ENCODE measurements around the gene CLASRP. TPM values are rescaled to one million over a fixed set of nuclear protein-coding genes. Genes with fewer than 3 reads are reported as not detected.

Gene CLASRP, protein sequence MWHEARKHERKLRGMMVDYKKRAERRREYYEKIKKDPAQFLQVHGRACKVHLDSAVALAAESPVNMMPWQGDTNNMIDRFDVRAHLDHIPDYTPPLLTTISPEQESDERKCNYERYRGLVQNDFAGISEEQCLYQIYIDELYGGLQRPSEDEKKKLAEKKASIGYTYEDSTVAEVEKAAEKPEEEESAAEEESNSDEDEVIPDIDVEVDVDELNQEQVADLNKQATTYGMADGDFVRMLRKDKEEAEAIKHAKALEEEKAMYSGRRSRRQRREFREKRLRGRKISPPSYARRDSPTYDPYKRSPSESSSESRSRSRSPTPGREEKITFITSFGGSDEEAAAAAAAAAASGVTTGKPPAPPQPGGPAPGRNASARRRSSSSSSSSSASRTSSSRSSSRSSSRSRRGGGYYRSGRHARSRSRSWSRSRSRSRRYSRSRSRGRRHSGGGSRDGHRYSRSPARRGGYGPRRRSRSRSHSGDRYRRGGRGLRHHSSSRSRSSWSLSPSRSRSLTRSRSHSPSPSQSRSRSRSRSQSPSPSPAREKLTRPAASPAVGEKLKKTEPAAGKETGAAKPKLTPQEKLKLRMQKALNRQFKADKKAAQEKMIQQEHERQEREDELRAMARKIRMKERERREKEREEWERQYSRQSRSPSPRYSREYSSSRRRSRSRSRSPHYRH
- total RNA-seq (ENCODE audit: low replicate concordance), result 80.4 and 111 TPM in 2 replicates
- long read RNA-seq, result 0 reads

DNA sequence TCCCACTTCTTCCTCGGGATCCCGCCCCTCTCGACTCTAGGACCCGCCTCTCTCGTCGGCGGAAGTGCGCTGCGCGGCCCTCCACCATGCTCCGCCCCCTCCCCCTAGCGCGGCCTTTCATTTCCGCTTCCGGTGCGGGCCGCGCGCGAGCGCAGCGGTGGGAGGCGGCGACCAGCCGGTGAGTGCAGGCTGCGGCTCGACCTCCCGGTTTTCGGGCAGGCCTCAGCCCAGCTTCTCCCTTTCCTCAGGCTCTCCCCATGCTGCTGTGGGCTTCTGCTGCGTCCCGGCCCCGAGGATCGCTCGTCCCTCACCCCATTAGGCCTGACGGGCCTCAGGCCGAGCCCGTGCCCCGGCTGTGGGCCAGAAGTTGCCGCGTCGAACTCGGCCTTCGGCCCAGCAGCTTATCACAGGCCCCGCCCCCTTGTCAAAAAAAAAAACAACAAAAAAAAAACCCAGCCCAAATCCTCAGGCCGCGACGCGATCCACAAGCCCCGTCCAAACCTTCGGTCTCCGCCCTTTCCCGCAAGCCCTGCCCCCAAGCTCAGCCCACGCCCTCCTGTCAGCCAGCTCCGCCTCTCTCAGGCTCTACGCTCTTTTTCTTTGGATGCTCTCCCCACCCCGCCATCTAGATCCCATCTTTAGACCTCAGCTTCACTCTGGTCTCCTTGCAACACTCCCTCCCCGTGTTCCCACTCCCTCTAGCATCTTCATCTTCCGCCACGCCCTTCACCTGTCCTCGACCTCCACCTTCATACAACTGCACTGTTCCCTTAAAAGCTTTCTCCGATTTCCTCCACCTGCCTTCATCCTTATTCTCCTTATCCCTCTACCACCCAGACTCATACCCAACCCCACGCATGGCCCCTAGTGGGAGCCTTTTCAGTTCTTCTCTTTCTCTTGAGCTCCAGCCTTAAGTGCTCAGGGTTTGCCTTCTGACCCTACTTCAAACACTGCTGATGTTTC, at the start of gene CLASRP:
TSS of gene CLASRP (plus strand) at position 115 of the 963 bp plus-strand sequence. CDS start 1,168 bp downstream, outside the sequence.
- Mint-ChIP-seq H3K4me3 (peak within 1 kb of the TSS; percentile 97), H3K9me3 (no peaks in the 10 kb centered on the region), H3K27me3 (no peaks in the 10 kb centered on the region), H3K27ac (peak within 1 kb of the TSS; percentile 97), H3K4me1 (ENCODE audit: unreplicated experiment) (peaks cover 18% of the 10 kb centered on the region), H3K36me3 (peaks cover 14% of the 10 kb centered on the region)
- DNase-seq (ENCODE audit: extremely low spot score, unreplicated experiment), result peak; percentile 91
- no peak for TF ChIP-seq CTCF (conservative IDR thresholded peaks at IDR 0.05)

DNA sequence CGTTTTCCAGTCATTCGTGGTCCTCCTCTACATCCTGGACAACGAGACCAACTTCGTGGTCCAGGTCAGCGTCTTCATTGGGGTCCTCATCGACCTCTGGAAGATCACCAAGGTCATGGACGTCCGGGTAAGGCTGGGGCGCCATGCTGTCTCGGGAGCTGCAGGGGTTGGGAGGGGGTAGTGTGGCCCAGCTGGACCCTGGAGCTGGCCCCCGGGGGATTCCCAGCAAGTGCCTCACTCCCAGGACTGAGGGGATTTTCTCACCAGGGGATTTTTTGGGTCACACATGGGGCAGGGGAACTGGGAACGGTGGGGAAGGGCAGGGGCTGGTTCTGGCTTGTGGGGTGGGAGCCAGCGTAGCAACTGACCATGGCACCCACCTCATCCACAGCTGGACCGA, 48.4 kb upstream of the CLASRP start:
- H3K4me1 Mint-ChIP-seq (ENCODE audit: unreplicated experiment), result no peaks in the 10 kb centered on the region
- H3K9me3 Mint-ChIP-seq, result no peaks in the 10 kb centered on the region

GRCh38 chr19:44990966-44991365, 47.9 kb upstream of the CLASRP start:
- H3K27me3 Mint-ChIP-seq, result no peaks in the 10 kb centered on the region
- H3K4me3 Mint-ChIP-seq, result no peak overlapping the region
- no peak for TF ChIP-seq CTCF (conservative IDR thresholded peaks at IDR 0.05)
- no peaks in the 10 kb centered on the region for H3K9me3 Mint-ChIP-seq
- H3K27ac Mint-ChIP-seq, result no peak overlapping the region
- no peak for DNase-seq (ENCODE audit: extremely low spot score, unreplicated experiment)
- peaks cover 7% of the 10 kb centered on the region for H3K36me3 Mint-ChIP-seq
- no peaks in the 10 kb centered on the region for H3K4me1 Mint-ChIP-seq (ENCODE audit: unreplicated experiment)

More for the DNA sequence above, 48.4 kb upstream of the CLASRP start:
- peaks cover 7% of the 10 kb centered on the region for H3K36me3 Mint-ChIP-seq
- no peaks in the 10 kb centered on the region for H3K27me3 Mint-ChIP-seq
- no peak for DNase-seq (ENCODE audit: extremely low spot score, unreplicated experiment)
- TF ChIP-seq CTCF (conservative IDR thresholded peaks at IDR 0.05), result no peak
- H3K27ac Mint-ChIP-seq, result no peak overlapping the region
- H3K4me3 Mint-ChIP-seq, result no peak overlapping the region

DNA sequence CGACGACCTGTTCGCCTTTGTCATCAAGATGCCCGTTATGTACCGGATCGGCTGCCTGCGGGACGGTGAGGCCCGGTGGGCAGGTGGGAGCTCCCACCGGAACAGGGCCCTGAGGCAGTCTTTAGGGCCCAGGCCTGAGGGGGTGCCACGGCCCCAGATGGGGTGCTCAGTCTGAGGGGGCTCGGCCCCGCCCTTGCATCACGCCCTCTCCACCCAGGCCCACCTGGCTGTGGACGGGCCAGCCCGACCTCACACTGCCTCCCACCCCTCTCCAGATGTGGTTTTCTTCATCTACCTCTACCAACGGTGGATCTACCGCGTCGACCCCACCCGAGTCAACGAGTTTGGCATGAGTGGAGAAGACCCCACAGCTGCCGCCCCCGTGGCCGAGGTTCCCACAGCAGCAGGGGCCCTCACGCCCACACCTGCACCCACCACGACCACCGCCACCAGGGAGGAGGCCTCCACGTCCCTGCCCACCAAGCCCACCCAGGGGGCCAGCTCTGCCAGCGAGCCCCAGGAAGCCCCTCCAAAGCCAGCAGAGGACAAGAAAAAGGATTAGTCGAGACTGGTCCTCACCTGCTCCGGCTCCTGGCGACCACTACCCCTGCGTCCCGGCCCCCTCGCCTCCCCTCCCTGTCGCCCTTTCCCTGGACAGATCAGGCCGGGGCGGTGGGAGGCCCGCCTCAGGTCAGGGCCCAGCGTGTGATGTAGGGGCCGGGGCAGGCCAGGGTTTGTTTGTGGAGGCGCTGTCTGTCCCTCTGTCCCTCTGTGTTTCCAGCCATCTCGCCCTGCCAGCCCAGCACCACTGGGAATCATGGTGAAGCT, 46.3 kb upstream of the CLASRP start:
- Mint-ChIP-seq H3K4me1 (ENCODE audit: unreplicated experiment) (no peaks in the 10 kb centered on the region), H3K27ac (no peak overlapping the region), H3K27me3 (no peaks in the 10 kb centered on the region), H3K36me3 (peaks cover 7% of the 10 kb centered on the region), H3K9me3 (no peaks in the 10 kb centered on the region), H3K4me3 (no peak overlapping the region)
- no peak for DNase-seq (ENCODE audit: extremely low spot score, unreplicated experiment)
- no peak for TF ChIP-seq CTCF (conservative IDR thresholded peaks at IDR 0.05)
